ENCODE measurements around the gene APP. TPM values are rescaled to one million over a fixed set of nuclear protein-coding genes. Genes with fewer than 3 reads are reported as not detected.

The APP gene
- total and polyA plus RNA-seq, 10 of the 15 experiments (the other 5 are each of a cell fraction or from before 2014, with no cell fraction given): 8.8 to 94.9 (median 51.0) TPM

DNA sequence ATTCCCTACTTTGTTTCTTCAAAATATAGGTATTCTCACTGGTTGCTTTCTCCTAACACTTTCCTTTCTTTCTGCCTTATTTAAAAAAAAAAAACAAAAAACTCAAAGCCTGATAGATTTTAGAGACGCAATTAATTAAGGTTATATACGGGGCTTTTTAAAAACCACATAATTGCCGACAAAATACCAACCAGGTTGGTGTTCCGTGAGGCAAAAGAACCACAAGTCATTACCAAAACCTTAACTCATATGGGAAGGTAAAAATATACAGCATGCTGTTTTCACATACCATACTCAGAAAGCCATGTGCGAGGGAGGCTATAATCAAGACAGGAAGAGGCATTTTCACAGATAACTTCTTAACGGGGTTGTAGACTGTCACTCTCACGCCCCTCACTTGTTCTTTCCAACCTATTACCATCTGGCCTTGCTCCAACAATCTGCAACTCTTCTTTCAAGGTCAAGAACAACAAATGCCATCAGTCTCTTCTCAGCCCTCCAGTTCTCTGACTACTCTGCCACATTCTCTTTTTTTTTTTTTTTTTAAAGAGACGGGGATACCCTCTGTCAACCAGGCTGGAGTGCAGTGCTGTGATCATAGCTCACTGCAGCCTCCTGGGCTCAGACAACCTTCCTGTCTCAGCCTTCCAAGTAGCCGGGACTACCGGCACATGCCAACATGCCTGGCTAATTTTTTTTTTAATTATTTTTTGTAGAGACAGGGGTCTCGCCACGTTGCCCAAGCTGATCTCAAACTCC, 102.6 kb downstream of the APP start (continued):
- TF ChIP-seq, protein P1, sequence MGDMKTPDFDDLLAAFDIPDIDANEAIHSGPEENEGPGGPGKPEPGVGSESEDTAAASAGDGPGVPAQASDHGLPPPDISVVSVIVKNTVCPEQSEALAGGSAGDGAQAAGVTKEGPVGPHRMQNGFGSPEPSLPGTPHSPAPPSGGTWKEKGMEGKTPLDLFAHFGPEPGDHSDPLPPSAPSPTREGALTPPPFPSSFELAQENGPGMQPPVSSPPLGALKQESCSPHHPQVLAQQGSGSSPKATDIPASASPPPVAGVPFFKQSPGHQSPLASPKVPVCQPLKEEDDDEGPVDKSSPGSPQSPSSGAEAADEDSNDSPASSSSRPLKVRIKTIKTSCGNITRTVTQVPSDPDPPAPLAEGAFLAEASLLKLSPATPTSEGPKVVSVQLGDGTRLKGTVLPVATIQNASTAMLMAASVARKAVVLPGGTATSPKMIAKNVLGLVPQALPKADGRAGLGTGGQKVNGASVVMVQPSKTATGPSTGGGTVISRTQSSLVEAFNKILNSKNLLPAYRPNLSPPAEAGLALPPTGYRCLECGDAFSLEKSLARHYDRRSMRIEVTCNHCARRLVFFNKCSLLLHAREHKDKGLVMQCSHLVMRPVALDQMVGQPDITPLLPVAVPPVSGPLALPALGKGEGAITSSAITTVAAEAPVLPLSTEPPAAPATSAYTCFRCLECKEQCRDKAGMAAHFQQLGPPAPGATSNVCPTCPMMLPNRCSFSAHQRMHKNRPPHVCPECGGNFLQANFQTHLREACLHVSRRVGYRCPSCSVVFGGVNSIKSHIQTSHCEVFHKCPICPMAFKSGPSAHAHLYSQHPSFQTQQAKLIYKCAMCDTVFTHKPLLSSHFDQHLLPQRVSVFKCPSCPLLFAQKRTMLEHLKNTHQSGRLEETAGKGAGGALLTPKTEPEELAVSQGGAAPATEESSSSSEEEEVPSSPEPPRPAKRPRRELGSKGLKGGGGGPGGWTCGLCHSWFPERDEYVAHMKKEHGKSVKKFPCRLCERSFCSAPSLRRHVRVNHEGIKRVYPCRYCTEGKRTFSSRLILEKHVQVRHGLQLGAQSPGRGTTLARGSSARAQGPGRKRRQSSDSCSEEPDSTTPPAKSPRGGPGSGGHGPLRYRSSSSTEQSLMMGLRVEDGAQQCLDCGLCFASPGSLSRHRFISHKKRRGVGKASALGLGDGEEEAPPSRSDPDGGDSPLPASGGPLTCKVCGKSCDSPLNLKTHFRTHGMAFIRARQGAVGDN (IDR thresholded peaks at IDR 0.05): no peak
- peak; percentile 77 for TF ChIP-seq MTA2 (IDR thresholded peaks at IDR 0.05; ENCODE audit: low read depth)
- TF ChIP-seq SMC3 (IDR thresholded peaks at IDR 0.05; ENCODE audit: borderline replicate concordance, low read length): no peak
- no peak for TF ChIP-seq MEF2A (IDR thresholded peaks at IDR 0.05; ENCODE audit: insufficient read depth, low read depth, low read length)
- no peak; the same call in 1 of the 2 replicates for TF ChIP-seq ZNF384 (IDR thresholded peaks at IDR 0.05; ENCODE audit: borderline replicate concordance, low read depth, low read length)
- TF ChIP-seq KAT2A (conservative IDR thresholded peaks at IDR 0.05; ENCODE audit: control insufficient read depth, low read depth, low read length): no peak
- TF ChIP-seq SUPT20H (IDR thresholded peaks at IDR 0.05; ENCODE audit: borderline replicate concordance, control insufficient read depth, low read depth, low read length): no peak
- TF ChIP-seq, protein P2, sequence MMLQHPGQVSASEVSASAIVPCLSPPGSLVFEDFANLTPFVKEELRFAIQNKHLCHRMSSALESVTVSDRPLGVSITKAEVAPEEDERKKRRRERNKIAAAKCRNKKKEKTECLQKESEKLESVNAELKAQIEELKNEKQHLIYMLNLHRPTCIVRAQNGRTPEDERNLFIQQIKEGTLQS (IDR thresholded peaks at IDR 0.05; ENCODE audit: borderline replicate concordance, extremely low read depth, low read depth, low read length): no peak
- TF ChIP-seq, protein P3, sequence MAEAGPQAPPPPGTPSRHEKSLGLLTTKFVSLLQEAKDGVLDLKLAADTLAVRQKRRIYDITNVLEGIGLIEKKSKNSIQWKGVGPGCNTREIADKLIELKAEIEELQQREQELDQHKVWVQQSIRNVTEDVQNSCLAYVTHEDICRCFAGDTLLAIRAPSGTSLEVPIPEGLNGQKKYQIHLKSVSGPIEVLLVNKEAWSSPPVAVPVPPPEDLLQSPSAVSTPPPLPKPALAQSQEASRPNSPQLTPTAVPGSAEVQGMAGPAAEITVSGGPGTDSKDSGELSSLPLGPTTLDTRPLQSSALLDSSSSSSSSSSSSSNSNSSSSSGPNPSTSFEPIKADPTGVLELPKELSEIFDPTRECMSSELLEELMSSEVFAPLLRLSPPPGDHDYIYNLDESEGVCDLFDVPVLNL (IDR thresholded peaks at IDR 0.05; ENCODE audit: low read depth, low read length): no peak
- TF ChIP-seq, protein P4, sequence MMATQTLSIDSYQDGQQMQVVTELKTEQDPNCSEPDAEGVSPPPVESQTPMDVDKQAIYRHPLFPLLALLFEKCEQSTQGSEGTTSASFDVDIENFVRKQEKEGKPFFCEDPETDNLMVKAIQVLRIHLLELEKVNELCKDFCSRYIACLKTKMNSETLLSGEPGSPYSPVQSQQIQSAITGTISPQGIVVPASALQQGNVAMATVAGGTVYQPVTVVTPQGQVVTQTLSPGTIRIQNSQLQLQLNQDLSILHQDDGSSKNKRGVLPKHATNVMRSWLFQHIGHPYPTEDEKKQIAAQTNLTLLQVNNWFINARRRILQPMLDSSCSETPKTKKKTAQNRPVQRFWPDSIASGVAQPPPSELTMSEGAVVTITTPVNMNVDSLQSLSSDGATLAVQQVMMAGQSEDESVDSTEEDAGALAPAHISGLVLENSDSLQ (IDR thresholded peaks at IDR 0.05): peak; percentile 63; the same call in 1 of the 2 replicates

Measured in GM12878 (cell line).